Glutamatergic neuron (in vitro differentiated cells): ENCODE results near the gene PRKG1. TPM values are rescaled to one million over a fixed set of nuclear protein-coding genes. Genes with fewer than 3 reads are reported as not detected.

Experiments
- DNase-seq: peaks from one replicate; pipeline ENCODE4 v3.0.0; 2022
- H3K27ac Mint-ChIP-seq: one replicate; pipeline ENCODE4 v1.8.0; 2020; ENCODE audit warnings: mild to moderate bottlenecking, mixed read lengths, inconsistent platforms; ENCODE audit not compliant: unreplicated experiment
- H3K27me3 Mint-ChIP-seq: one replicate; pipeline ENCODE4 v1.8.0; 2020; ENCODE audit warnings: mild to moderate bottlenecking, moderate library complexity, mixed read lengths, inconsistent platforms; ENCODE audit not compliant: unreplicated experiment
- H3K36me3 Mint-ChIP-seq: one replicate; pipeline ENCODE4 v1.8.0; 2020; ENCODE audit warnings: mild to moderate bottlenecking, mixed read lengths, inconsistent platforms; ENCODE audit not compliant: unreplicated experiment
- H3K4me1 Mint-ChIP-seq: one replicate; pipeline ENCODE4 v1.8.0; 2020; ENCODE audit warnings: mild to moderate bottlenecking, low read depth, mixed read lengths, inconsistent platforms; ENCODE audit not compliant: unreplicated experiment
- H3K4me3 Mint-ChIP-seq: one replicate; pipeline ENCODE4 v1.8.0; 2020; ENCODE audit warnings: mild to moderate bottlenecking, mixed read lengths, inconsistent platforms; ENCODE audit not compliant: unreplicated experiment
- H3K9me3 Mint-ChIP-seq: one replicate; pipeline ENCODE4 v1.8.0; 2020; ENCODE audit warnings: mild to moderate bottlenecking, moderate library complexity, mixed read lengths, inconsistent platforms; ENCODE audit not compliant: unreplicated experiment
- CTCF ChIP-seq: fragments of 200-600 bp; sonication (generic); IDR thresholded peaks from one replicate; pipeline ENCODE4 v1.5.0; 2021; ENCODE audit not compliant: partially characterized antibody, unreplicated experiment
- total RNA-seq: library from RNA; stranded (reverse); fragmentation: NEBNext Ultra II Directional; extraction: Animal tissue kit (Norgen Biotek cat#: 25700); gene quantifications from one replicate; pipeline ENCODE4 v1.2.1, GENCODE V29; 2021; ENCODE audit not compliant: unreplicated experiment

Gene PRKG1
- total RNA-seq, 1 donor from 2014 or later, result 52.7 TPM

- Mint-ChIP-seq H3K36me3 (no peaks in the 10 kb centered on the region), H3K27ac (no peak overlapping the region), H3K4me1 (no peaks in the 10 kb centered on the region)
Observed at GRCh38 chr10:51510231-51510630, 435.9 kb downstream of the PRKG1 start.

GRCh38 chr10:51521605-51522004, 447.3 kb downstream of the PRKG1 start:
- Mint-ChIP-seq H3K36me3 (no peaks in the 10 kb centered on the region), H3K27ac (no peak overlapping the region), H3K27me3 (no peaks in the 10 kb centered on the region), H3K4me1 (no peaks in the 10 kb centered on the region), H3K4me3 (no peak overlapping the region), H3K9me3 (no peaks in the 10 kb centered on the region)
- no peak for TF ChIP-seq CTCF
- DNase-seq, result no peak

More at GRCh38 chr10:51510231-51510630, 435.9 kb downstream of the PRKG1 start:
- H3K9me3 Mint-ChIP-seq, result peaks cover 2% of the 10 kb centered on the region
- TF ChIP-seq CTCF, result no peak
- DNase-seq, result no peak
- H3K27me3 Mint-ChIP-seq, result no peaks in the 10 kb centered on the region
- no peak overlapping the region for H3K4me3 Mint-ChIP-seq

GRCh38 chr10:51522858-51523257, 448.6 kb downstream of the PRKG1 start:
- no peak overlapping the region for H3K27ac Mint-ChIP-seq
- no peaks in the 10 kb centered on the region for H3K9me3 Mint-ChIP-seq
- no peak for TF ChIP-seq CTCF
- DNase-seq, result no peak
- no peaks in the 10 kb centered on the region for H3K36me3 Mint-ChIP-seq
- H3K4me1 Mint-ChIP-seq, result peaks cover 2% of the 10 kb centered on the region
- no peaks in the 10 kb centered on the region for H3K27me3 Mint-ChIP-seq
- H3K4me3 Mint-ChIP-seq, result no peak overlapping the region

- no peak overlapping the region for H3K4me3 Mint-ChIP-seq
- H3K27me3 Mint-ChIP-seq, result no peaks in the 10 kb centered on the region
- no peak for DNase-seq
- TF ChIP-seq CTCF, result no peak
- no peaks in the 10 kb centered on the region for H3K36me3 Mint-ChIP-seq
- no peaks in the 10 kb centered on the region for H3K9me3 Mint-ChIP-seq
- H3K27ac Mint-ChIP-seq, result no peak overlapping the region
- H3K4me1 Mint-ChIP-seq, result peaks cover 3% of the 10 kb centered on the region
Observed at GRCh38 chr10:51523440-51523839, 449.2 kb downstream of the PRKG1 start.

- no peak overlapping the region for H3K27ac Mint-ChIP-seq
- H3K36me3 Mint-ChIP-seq, result no peaks in the 10 kb centered on the region
- H3K27me3 Mint-ChIP-seq, result no peaks in the 10 kb centered on the region
- no peak for DNase-seq
- peaks cover 3% of the 10 kb centered on the region for H3K4me1 Mint-ChIP-seq
- H3K9me3 Mint-ChIP-seq, result no peaks in the 10 kb centered on the region
- TF ChIP-seq CTCF, result no peak
- H3K4me3 Mint-ChIP-seq, result no peak overlapping the region
Observed at GRCh38 chr10:51524041-51524440, 449.8 kb downstream of the PRKG1 start.
